HG02943 (cell line): Measurements from ENCODE around the gene BRMS1L.
"Not testable (repeated sequence)": the region's sequence is repeated elsewhere in the genome, so short reads cannot be mapped to it uniquely, and the experiment has no call there.

Experiments
- ATAC-seq: cut with Tn5 transposase; IDR thresholded peaks from one replicate; pipeline ENCODE4 v1.9.1; 2021; ENCODE audit warnings: mild to moderate bottlenecking, low read depth, moderate library complexity; ENCODE audit not compliant: unreplicated experiment

Gene BRMS1L

DNA sequence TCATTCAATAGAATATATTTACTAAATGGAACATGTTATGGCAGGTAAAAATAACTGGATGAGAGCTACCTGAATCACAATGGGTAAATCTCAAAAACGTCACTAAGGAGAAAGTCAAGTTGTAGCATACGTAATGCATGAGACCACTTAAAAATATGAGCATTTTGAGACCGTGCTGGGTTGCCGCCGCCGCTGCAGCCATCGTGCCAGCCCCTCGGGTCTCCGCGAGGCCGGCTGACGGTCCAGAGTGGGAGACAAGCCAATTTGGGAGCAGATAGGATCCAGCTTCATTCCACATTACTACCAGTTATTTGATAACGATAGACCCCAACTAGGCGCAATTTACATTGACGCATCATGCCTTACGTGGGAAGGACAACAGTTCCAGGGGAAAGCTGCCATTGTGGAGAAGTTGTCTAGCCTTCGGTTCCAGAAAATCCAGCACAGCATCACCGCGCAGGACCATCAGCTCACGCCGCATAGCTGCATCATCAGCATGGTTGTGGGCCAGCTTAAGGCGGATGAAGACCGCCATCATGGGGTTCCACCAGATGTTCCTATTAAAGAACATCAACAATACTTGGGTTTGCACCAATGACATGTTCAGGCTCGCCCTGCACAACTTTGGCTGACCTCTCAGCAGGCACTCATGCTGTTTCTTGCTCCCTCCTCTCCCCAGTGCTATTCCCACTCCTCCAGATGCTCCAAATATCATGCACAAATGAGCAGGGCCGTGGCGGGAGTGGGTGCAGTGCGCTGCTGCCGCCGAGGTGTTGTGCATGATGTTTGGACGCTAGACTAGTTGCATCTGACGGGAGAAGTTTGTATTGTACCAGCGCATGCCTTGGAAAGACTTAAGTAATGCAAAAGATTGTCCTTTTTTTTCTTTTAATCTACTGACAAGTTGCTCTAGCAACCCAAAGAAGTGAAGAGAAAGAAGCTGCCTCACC is 6.3 kb upstream of the BRMS1L start:
- ATAC-seq: no peak

- ATAC-seq: no peak
Measured at GRCh38 chr14:35821564-35822411, 4.3 kb upstream of the BRMS1L start.

DNA sequence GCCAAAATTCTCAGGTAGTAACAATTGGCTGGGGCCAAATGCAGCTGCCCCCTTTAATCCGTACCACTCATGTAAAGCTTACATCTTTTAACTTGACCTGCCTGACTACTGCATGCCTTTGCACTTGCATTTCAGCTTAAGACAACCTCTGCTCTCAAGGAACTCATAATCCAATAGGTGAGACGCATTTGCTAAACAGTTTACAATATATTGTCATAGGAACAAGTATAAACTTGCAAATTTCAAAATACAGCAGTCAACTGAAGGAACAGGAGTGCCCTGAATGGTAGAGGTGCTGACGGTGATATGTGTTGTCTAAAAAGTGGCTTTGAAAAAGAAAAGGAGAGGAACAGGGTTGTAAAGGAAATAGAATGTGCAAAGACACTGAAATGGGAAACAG is 3.6 kb upstream of the BRMS1L start:
- no peak for ATAC-seq

- ATAC-seq: not testable (repeated sequence)
Measured at GRCh38 chr14:35824446-35825165, 1.5 kb upstream of the BRMS1L start.

GRCh38 chr14:35825968-35826217 is 245 bp upstream of the BRMS1L start:
- no peak for ATAC-seq

GRCh38 chr14:35826952-35827416 is 846 bp downstream of the BRMS1L start:
- peak; percentile 3 for ATAC-seq

GRCh38 chr14:35827678-35828472 is 1.7 kb downstream of the BRMS1L start:
- ATAC-seq: no peak

- ATAC-seq: no peak
Measured at GRCh38 chr14:35829449-35829848, 3.3 kb downstream of the BRMS1L start.

DNA sequence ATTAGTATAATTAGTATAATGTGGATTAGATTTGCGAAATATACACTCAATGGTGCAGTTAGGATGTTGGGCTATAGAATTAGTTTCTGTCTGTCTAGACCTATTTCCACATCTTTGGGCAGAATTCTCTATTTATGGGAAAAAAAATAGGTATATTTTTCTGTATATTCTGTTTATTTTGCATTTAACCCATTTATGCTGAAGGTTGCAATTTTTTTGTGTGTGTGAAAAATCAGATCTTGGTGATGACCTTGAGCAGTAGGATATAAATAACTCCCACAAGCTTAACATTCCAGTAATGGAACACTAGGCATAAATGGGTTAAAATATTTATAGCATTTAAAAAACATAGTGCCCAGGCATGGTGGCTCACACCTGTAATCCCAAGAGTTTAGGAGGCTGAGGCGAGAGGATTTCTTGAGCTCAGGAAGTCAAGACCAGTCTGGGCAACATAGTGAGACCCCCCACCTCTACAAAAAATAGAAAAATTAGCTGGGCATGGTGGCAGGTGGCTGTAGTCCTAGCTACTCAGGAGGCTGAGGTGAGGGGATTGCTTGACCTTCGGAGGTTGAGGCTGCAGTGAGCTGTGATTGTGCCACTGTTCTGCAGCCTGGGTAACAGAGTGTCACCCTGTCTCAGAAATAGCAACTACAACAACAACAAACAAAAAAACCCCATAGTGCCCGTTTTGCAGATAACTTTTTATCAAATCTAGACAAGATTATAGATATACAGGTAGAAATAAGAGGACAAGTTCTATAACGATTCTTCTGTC is 9.3 kb downstream of the BRMS1L start:
- ATAC-seq: no peak

- ATAC-seq: not testable (repeated sequence)
Measured at GRCh38 chr14:35841704-35842103, 15.6 kb downstream of the BRMS1L start.

DNA sequence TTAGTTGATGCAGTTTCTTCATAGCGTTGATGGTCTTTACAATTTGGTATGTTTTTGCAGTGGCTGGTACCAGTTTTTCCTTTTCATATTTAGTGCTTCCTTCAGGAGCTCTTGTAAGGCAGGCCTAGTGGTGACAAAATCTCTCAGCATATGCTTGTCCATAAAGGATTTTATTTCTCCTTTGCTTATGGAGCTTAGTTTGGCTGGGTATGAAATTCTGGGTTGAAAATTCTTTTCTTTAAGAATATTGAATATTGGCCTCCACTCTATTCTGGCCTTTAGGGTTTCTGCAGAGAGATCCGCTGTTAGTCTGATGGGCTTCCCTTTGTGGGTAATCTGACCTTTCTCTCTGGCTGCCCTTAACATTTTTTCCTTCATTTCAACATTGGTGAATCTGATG is 16.1 kb downstream of the BRMS1L start:
- ATAC-seq: not testable (repeated sequence)

DNA sequence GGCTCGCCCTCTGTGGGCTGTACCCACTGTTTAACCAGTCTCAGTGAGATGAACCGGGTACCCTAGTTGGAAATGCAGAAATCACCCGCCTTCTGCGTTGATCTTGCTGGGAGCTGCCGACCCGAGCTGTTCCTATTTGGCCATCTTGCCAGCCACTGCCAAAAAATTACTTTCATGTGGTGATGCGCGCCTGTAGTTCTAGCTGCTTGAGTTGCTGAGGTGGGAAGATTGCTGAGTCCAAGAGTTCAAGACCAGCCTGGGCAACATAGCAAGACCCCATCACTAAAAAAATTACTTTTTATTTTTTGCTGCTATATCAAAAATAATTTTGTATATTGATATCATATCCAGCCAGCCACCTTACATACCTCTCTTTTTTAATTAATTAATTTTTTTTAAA is 18.4 kb downstream of the BRMS1L start:
- ATAC-seq: no peak

- no peak for ATAC-seq
Measured at GRCh38 chr14:35847636-35848035, 21.5 kb downstream of the BRMS1L start.

GRCh38 chr14:35849122-35849521 is 23.0 kb downstream of the BRMS1L start:
- ATAC-seq: no peak

DNA sequence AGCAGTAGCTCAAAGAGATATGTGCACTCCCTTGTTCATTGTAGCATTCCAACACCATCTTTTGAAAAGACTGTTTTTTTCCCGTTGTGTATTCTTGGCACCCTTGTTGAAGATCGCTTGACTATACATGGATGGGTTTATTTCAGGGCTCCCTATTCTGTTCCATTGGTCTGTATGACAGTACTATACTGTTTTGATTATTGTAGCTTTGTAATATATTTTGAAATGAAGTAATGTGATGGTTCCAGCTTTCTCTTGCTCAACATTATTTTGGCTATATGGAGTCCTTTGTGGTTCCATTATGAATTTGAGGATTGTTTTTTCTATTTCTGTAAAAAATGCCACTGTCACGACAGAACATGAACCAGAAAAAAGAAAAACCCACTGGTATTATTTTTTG is 25.7 kb downstream of the BRMS1L start:
- no peak for ATAC-seq

GRCh38 chr14:35853225-35853624 is 27.1 kb downstream of the BRMS1L start:
- no peak for ATAC-seq

DNA sequence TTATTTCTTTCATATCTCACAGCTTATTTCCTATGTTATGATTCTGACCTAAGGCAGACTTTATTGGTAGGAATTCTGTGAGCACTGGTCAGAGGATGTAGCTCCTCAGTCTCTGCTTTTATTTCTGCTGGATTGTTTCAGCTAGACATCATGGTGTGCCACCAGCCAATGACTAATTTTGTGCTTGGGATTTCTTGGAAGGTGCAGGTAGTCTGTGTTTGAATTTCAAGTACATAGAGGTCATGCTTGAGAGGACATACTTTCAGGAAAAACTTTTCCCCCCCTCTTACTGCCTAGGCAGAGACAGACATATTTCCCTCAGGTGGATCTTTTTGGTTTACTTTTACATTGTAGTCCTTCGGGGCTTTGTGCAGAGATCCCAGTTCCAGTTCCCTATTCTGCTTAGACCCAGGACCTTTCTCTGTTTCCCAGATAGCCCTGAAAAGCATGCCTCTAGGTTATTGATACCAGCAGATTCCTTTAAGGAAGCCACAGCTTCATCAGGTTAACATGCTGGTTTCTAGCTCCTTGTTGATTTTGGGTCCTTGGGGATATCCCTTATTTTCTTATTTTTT is 28.6 kb downstream of the BRMS1L start:
- ATAC-seq: no peak

DNA sequence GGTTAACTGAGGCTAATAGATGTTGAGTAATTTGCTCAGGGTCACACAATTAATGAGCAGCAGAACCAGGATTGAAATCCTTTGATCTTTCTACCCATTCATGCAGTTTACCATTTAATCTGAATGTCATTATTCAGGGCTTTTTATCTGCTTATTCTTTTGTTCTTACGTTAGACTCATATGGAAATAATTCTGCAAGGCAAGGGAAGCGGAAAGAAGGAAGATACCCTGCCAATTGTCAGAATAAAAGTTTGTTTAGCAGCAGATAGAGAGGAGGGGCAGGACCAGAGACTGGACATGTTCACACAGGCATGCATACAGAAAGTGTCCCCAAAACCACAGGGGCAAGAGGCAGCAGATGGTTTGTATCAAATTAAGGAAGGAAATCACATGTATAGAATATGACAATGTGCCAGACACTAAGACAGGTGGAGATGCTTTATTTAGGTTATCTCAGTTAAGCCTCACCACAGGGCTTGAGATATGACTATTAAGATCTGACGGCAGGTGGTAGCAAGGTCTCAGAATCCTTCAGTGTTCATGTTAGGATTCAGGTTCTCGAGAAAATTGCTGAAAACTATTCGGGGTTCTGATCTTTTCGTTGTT is 29.8 kb downstream of the BRMS1L start:
- ATAC-seq: peak; percentile 97
